NCI-H510A treated with DMSO at 0.1 percent for 48 hours (cell line): ENCODE results near the gene CCR3.

Experiments used
- DNase-seq: peaks from one replicate; lab custom pipeline; 2025; lab: John Stamatoyannopoulos, UW

CCR3 gene

DNA sequence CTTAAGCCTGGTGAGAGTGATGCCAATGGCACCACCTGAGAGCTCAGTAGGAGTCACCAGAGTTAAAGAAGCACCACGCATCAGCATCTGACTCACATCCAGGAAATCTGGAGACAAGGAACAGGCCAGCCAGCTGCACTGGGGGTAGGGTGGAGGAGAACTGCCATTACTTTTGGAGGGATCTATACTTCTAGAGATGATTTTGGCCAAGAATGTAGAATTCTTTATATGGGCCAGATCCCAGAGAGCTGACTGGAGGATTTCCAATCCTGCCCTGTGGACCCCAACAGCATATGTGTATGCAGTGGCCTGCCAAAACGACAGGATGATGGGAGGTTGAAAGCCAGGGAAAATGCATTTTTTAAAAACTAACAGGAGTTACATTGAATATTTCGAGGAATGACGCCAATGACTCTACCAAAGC, 29.8 kb downstream of the CCR3 start:
- DNase-seq = no peak

DNA sequence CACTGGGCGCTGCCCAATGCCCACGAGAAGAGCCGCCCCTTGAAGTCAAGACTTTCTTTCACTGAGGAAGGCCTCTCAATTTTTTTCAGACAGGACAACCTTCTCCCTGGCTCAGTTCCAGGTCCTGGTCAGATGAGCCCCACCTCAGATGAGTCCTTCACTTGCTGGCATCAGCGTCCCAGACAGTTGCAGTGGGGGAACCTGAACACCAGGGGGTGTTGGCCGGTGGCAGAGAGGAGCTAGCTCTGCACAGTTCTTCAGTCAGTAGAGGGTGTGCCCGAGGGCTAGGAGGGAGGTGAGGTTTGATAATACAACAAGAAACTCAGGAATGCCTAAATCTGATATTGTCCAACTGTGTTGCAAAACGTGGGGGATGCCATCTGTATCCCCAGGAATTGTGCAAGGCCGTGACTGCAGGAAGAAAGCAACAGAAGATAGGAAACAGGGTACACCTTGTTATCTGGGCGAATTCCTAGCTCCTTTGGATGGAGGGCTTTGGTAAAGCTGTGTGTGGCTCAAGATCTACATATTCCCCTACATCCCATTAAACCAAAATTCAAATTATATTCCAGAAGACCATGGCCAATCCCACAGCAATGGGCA, 34.3 kb downstream of the CCR3 start:
- DNase-seq = peak; percentile 2

DNA sequence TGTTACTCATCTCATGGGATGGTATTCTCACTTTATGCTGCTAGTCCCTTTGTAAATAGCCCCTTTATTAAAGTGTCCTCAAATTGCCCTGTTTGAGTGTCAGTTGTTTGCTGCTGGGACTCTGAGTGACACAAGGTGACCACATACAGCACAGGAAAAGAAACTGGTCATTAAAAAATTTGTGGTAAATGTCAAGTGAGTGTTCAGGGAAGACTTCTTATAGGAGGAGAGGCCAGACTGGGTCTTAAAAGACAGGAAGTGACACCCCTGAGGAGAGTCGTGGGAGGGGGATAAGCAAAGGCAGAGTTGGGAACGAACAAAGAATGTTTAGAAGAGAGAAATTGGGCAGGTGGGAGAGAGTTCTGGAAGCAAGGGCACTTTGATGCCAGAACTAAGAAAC, 35.2 kb downstream of the CCR3 start:
- no peak for DNase-seq

DNA sequence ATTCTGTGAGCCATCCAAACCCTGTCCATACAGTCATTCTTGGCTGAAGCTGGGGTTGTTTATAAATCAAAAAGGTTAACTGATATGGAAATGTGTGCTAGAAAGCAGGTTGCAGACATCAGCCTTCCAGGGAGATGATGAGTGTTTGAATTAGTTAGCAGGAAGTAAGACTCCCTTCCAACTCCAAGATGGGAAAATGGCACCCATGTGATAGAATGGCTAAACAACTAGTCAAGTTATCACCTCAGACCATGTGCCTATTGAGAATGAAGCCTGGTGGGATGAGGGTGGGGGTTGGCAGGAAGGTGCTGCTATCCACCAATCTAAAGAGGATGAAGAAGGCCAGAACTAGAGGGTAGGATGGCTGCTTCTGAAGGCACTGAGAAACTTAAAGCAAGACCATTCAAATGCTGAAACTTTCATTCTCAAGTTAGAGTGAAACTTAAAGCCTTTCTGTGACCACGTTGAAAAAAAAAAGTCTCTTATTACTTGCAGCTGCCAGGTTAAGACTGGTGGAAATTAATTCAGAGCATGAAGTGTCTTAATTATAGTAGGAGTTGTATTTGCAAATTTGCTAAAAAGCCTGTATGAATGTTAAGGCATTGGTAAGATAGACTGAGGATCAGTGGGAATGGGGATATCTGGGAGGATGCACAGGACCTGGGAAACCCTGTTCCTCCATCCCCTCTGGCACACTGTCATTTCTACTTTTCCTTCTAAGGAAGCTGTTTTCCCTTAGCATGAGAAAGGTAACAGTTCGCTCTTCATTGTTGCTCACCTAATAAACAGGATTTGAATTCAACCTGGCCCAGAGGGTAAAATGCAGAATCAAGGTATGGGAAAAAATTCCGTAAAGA, 36.8 kb downstream of the CCR3 start:
- no peak for DNase-seq

DNA sequence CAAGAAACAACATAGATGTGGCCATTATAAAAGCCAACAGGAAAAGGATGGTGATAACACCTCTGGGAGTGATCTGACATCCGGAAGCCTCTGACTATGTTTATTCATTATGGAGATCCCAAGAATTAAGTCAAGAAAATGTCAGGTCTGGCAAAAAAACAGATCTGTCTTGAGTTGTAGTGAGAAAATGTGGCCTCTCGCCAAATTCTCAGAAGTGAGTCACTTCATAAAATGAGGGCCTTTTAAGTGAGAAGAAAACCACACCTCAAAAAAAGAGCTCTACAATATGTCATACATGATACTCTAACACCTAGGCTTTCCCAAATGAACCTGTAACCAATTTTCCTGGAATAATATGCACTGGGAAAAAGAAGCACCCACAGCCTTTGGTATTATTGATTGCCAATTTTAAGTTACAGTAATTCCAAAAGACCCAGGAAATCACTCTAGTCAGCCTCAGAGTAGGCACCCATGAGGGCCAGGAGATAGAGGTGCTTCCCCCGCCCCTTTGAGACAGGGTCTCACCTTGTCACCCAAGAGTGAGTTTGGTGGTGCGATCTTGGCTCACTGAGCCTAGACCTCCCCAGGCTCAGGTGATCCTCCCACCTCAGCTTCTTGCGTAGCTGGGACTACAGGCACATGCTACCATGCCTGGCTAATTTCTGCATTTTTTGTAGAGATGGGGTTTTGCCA, 38.0 kb downstream of the CCR3 start:
- no peak for DNase-seq

DNA sequence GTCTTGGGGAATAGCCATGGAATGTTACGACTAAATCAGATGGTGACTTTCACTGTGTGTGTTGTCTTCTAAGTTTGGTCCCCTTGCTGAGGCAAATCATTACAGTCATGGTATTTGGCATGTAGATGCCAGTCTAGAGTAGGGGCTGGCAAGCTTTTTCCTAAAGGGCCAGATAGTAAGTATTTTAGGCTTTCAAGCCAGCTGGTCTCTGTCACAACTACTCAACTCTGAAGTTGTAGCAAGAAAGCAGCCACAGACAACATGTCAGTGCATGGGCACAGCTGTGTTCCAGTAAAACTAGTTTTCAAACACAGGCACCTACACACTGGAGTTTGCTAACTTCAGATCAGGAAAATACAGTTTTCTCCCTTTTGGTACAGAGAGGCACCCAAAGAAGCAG, 39.3 kb downstream of the CCR3 start:
- DNase-seq = no peak

DNA sequence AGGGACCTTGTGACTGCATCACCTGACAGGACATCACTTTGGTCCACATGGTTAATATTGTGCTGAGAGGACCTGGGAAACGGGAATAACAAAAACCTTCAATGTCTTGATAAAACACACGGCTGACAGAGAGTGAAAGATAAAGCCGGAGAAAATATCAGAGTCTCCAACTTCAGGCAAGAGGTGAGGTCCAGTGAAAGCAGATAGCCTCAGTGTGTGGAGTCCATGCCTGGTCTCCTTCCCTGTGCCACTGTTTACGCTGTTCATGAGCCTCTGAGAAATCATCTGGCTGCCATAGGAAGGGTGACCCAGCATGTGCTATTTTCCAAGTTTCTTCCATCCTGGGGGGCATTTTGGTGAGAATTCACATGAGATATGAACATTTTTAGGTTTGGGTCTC, 39.8 kb downstream of the CCR3 start:
- no peak for DNase-seq

DNA sequence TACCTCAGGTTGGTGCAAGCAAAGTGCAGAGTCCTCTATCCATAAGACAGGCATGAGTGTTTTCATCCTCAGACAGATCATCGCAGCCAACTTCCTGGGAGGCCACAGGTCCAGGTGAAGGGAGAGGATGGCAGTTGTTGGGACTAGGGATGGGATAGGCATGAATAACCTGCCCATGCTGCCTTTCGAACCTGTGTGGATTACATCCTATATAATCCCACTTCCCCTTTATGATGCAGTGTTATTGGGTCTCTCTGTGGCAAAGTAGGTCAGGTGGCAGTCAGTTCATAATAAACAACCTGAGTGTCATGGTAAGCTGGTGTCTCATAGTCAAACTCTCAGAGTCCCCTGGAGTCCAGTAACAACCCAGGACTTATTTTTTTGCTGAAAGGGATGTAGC, 40.4 kb downstream of the CCR3 start:
- no peak for DNase-seq

DNA sequence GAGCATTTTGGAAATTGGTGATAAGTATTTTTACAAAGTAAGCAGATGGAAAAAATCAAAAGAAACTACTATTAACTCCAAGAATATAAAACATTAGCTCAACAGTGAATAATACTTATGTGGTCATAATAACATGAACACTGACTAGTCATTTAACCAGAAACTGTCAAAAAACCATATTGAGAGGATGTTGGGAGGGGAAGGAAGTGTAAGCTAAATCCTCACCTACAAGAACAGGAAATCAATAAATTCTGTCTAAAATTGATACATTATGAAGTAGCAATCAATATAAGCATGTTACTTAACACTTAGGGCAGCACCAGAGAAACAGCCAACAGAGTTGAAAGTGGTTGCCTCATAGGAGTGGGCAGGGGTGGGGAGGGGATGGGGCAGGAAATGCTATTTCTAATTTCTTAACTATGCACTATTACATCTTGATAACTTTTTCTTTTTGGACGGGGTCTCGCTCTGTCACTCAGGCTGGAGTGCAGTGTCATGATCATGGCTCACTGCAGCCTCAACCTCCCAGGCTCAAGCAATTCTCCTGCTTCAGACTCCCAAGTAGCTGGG, 41.7 kb downstream of the CCR3 start:
- no peak for DNase-seq

DNA sequence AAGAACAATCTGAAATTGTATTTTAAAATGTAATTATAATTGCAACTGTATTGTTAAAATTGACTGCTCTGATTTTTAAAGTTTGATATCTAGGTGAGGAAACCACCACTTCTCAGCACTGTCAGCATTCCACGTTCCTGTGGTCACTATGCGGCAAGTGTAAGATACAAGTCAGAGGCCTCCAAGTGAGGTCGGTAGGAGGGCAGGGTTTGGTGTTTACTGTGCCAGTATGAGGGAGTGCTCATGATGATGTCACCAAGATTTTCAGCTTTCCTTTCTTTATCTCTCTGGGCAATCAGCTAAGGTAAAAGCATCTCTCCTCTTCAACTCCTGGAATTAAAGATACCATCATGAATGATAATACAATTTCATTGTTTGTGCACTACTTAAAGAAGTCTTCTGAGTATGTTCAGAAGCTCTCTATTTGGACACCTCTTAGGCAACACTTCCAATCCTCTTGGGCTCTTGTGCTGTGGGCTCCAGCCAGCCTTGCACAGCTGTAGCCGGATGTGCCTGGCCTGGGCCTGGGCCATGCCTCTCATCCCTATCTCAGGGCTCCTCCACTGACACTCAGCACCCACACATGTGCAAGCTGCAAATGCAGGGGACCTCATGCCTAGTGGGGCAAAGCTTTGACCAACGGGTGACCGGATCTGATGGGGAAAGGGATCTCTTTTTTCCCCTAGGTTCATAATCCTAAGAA, 42.9 kb downstream of the CCR3 start:
- DNase-seq = no peak

DNA sequence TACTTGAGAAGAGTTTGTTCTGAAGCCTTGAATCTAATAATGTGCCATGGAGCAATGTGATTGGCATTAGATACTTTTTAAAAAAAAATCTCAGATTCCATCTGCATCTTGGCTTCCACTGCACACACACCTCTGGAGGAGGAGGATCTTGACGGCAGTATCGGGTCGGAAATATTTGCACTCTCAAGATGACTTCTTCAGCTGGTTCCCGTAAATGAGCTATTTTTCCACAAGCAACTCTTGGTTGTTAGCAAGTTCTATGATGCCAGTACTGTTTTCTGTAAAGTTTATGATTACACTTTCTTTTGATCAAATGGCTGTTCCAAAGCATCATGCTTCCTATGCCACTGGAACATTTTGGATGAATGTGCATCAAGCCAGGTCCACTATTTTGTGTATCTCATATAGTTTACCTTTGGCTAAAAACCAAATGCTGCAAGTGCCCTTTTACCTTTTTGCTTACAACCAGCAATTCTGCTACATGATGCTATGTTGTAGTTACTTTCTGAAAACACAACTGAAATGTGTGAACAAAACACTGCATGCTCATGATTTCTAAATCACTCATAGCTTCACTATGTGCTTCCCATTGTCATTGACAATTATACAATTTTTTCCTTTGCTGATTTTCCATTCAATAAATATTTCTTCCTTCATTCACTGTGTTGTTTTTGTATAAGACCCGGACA, 43.8 kb downstream of the CCR3 start:
- no peak for DNase-seq

DNA sequence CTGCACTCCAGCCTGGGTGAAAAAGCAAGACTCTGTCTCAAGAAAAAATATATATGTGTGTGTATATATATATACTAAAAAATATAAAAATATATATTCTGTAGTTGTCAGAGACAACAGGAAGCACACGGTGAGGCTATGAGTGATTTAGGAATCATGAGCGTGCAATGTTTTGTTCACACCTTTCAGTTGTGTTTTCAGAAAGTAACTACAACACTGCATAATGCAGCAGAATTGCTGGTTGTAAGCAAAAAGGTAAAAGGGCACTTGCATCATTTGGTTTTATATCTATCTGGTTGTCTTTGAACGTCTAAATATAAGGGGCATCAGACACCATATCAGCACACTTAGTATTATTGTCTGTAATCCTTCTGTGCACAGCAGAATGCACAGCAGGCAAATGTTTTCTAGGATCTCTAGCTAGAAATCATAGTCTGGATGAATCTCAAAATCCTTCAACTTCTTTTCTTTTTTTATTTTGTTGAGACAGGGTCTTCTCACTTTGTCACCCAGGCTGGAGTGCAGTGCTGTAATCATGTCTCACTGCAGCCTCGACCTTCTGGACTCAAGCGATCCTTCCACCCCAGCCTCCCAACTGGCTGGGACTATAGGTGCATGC, 44.8 kb downstream of the CCR3 start:
- DNase-seq = no peak

DNA sequence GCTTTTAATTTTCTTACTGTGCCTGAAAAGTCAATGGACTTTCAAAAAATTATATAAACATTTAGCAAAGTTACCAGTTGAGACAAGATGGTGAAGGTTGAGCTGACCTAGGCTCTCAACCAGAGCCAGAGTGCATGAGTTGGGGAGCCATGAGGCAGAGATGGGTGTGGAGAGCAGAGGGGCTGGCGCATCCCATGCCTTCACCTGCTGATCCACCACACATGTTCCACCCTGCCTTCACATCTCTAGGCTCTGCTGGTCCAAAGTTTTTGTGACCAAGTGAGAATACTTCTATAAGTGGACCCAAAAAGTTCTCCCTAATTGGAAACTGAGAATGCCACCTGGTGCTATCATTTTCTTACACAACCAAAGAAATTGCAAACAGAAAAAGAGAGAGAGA, 47.3 kb downstream of the CCR3 start:
- DNase-seq = no peak

DNA sequence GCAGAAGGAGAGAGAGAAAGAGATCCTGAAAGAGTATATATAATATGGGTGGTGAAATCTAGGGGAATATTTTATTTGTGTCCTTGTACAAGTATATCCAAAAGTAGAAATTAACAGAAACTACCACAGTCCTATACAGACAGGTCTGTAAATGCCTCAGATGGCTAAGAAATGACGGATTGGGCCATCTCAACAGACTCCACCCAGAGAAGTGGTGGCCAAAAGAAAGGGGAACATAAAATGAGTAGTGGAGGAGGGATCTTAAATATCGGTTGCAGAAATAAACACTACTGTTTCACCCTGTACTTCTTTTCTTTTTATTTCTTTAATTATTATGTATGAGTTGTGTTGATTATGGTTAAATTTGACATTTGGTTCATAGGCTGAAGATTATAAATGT, 47.7 kb downstream of the CCR3 start:
- no peak for DNase-seq

DNA sequence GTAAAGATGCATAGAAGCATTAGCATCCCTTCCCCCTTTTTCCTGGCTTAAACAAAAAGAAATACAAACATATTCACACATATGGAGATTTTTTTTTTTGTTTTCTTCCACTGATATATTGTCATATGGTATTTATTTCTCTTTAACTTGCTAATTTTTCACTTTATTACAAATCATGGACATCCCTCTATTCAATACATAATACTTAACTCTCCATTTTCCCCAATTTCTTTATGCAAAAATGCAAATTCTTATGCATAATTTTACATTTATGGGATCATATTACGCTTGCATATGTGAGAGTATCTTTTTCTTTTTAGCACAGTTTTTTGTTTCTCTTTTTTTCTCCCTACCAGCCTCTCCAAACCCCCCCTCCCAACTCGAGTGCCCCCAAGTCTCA, 48.8 kb downstream of the CCR3 start:
- DNase-seq = no peak

DNA sequence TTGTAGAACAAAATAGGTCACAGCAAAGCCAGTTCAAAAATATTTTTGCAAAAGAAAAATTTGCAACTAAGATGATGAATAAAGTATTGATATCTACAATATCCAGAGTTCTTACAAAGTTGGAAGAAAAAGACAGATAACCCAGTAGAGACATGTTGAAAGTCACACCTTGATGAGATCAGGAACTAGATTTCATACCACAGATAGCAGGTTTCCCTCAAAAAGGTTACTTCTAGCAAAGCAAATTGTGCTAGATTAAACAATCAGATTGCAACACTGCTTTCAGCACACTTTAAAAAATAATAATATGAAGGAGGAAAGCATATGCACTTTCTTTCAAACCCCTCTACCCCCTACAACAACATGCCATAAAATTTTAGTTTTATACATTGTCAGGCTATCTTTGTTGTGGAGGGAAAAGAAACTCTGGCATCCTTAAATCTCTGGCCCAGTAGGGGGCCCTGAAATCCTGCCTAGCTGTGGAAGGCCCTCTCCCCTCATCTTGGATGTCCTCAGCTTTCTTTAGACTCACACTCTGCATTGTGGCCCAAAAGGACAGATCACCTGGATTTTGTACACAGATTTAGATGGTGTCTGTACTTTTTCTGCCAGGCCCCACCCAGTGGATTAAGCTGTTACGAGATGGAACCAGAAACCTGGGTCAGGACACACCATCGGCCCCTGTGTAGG, 50.9 kb downstream of the CCR3 start:
- no peak for DNase-seq

DNA sequence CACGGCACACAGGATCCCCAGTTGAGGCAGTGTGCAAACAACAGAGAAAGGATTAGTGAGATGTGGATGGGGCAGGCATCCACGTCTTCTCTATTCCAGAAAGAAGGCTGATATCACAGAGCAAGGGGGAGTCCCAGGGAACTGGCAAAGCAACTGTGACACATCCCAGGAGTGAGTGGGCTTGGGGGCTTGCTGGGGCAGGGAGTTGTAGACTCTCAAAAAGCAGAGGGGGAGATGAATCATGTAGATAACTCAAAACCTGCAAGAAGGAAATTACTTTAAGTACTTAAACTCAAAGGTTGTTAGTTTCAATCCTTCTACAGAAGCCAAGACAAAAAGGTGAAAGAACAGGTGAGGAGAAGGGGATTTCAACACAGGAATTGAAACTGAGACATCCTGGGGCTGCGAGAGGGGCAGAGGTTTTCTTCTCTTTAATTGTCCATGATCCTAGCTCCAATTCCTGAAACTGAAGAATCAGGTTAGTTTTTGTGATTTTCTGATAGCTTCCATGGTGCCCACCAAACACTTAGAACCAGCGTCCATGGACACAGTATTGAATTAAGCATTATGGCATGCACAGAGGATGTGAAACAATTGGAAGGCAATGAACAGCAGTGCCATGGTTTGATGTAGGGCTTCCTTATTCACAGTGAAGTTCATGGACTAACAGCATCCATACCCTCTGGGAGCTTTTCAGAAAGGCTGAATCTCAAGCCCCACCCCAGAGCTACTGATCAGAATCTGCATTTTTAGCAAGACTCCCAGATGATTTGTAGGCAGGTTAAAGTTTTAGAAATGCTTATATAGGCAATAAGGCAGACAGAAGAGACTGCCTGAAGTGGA, 52.0 kb downstream of the CCR3 start:
- no peak for DNase-seq

DNA sequence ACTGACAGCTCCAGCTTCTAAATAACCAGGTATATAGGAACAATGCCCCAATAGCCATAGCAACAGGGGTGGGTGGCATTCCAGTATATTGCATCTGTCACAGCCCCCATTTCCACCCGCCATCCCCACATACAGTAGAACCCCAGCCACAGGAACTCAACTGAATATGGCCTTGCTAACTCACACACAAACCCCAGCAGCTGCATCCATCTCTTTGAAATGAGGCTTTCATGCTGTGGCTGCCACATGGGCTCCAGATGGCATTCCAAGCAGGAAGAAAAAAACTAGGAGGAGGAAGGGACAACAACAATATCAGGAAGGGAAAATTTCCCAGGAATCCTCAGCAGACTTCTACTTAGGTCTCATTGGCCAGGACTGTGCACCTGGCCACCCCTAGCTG, 54.6 kb downstream of the CCR3 start:
- DNase-seq = no peak

DNA sequence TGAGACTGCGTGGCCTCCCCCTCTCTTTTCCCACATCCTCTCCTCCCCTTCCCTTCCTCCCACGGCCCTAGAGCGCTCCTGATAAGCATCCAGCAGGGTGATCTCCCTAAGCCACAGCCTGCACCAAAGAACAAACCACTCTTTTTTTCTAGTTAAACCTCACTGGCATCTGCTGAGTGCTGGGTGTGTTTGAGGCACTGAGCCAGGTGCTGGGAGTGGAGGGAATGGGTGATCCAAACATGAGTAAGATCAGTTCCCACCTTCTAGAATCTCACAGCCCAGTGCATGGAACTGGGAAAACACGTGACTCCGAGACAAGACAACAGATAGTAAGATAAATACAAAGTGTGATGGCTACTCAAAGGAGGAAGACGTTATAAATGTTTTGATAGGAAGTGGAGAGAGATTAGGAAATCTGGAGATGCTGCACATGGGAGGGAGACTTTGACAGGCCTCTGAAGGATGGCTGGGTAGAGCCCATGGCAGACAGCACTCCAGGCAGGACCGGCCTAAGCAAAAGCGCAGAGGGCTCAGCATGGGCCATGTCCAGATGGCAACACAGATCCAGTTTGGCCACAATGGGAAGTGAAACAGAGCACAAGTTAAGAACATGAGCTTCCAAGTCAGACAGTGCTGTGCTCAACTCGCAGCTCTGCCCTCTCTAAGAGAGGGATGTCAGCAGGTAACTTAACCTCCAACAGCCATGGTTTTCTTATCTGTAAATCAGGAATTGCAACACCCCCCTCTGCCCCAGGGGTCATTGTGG, 55.6 kb downstream of the CCR3 start:
- DNase-seq = no peak
